T-cell (primary cell): ENCODE measurements around the gene RPTOR. TPM values are rescaled to one million over a fixed set of nuclear protein-coding genes. Genes with fewer than 3 reads are reported as not detected.
A peak's percentile ranks its signal among the peaks of the same experiment; 100 is the strongest.

ENCODE experiments used
- ATAC-seq, 4 experiments: fragments of 200-7000 bp in 3 of 4; fragments of 150-1000 bp in 1 of 4; cut with Tn5 transposase; replicated peaks in 1 of 4; 1 replicate in 3 of 4; 2 replicates in 1 of 4; pipeline ENCODE4 v1.10.0; 2021; ENCODE audit warnings: moderate library complexity in 3 of 4, mild to moderate bottlenecking in 2 of 4, moderate number of reproducible peaks in 1 of 4
- CTCF ChIA-PET, 2 donors: fragments of 300-600 bp; sonication (Branson Sonifier 250); formaldehyde crosslinking; loops; one replicate each; lab custom pipeline; 2022; ENCODE audit warnings: antibody characterized with exemption in 2 of 2; lab: Charles Lee
- POLR2A ChIA-PET, 2 donors: fragments of 300-600 bp; sonication (Branson Sonifier 250); formaldehyde crosslinking; loops; one replicate each; lab custom pipeline; 2022; ENCODE audit warnings: antibody characterized with exemption in 2 of 2; lab: Charles Lee
- DNase-seq, 35 experiments: peaks; one replicate each; pipeline versions ENCODE4 v3.0.0 to v3.0.0-alpha.2; 2013 to 2023
- H3K27ac ChIP-seq: one replicate; pipeline ENCODE4 v1.5.1; 2013; ENCODE audit warnings: low read length
- H3K27me3 ChIP-seq, 2 experiments: replicated peaks in 1 of 2; 1 replicate in 1 of 2; 2 replicates in 1 of 2; pipeline versions ENCODE4 v1.6.1 to v1.7.0; 2013; ENCODE audit warnings: low read length in 1 of 2, mixed read lengths in 1 of 2; ENCODE audit not compliant: control insufficient read depth in 2 of 2, insufficient read depth in 2 of 2; ENCODE audit errors: extremely low read depth in 1 of 2
- H3K36me3 ChIP-seq, 2 donors: 1 replicate in 1 of 2; 2 replicates in 1 of 2; pipeline versions ENCODE4 v1.6.1 to v1.7.0; 2013; ENCODE audit warnings: low read length in 1 of 2; ENCODE audit not compliant: control insufficient read depth in 2 of 2, insufficient read depth in 1 of 2; ENCODE audit errors: extremely low read depth in 1 of 2
- H3K4me1 ChIP-seq, 2 experiments: 1 replicate in 1 of 2; 2 replicates in 1 of 2; pipeline versions ENCODE4 v1.6.1 to v1.7.0; 2013; ENCODE audit warnings: low read length in 2 of 2, mixed read lengths in 1 of 2; ENCODE audit not compliant: insufficient read depth in 2 of 2, control insufficient read depth in 1 of 2; ENCODE audit errors: extremely low read depth in 1 of 2
- H3K4me3 ChIP-seq, 2 donors: 1 replicate in 1 of 2; 2 replicates in 1 of 2; pipeline versions ENCODE4 v1.5.1 to v1.7.0; 2013; ENCODE audit warnings: mild to moderate bottlenecking in 2 of 2, low read length in 1 of 2, moderate library complexity in 1 of 2; ENCODE audit not compliant: control insufficient read depth in 1 of 2; ENCODE audit errors: extremely low read depth in 1 of 2
- H3K9me3 ChIP-seq: 2 replicates; pipeline ENCODE4 v1.7.0; 2013
- H3K27ac Mint-ChIP-seq, 2 donors: one replicate each; pipeline ENCODE4 v1.8.0; 2020 to 2021; ENCODE audit warnings: mild to moderate bottlenecking in 2 of 2, mixed read lengths in 2 of 2
- H3K27me3 Mint-ChIP-seq, 2 donors: one replicate each; pipeline ENCODE4 v1.8.0; 2021 to 2022; ENCODE audit warnings: mixed read lengths in 2 of 2
- H3K36me3 Mint-ChIP-seq: one replicate; pipeline ENCODE4 v1.8.0; 2021; ENCODE audit warnings: mixed read lengths
- H3K4me1 Mint-ChIP-seq, 3 donors: one replicate each; pipeline ENCODE4 v1.8.0; 2020 to 2022; ENCODE audit warnings: mixed read lengths in 3 of 3, mild to moderate bottlenecking in 1 of 3
- H3K4me3 Mint-ChIP-seq, 3 donors: one replicate each; pipeline ENCODE4 v1.8.0; 2020 to 2022; ENCODE audit warnings: mild to moderate bottlenecking in 3 of 3, mixed read lengths in 3 of 3, moderate library complexity in 3 of 3
- H3K9me3 Mint-ChIP-seq, 3 donors: one replicate each; pipeline ENCODE4 v1.8.0; 2020 to 2022; ENCODE audit warnings: mixed read lengths in 3 of 3
- WGBS: methylation state at CpG from one replicate; pipeline ENCODE4 v1.1.5; 2013; ENCODE audit warnings: missing lambda C conversion rate; ENCODE audit not compliant: insufficient coverage; 5-methylcytosine and 5-hydroxymethylcytosine counted together
- total RNA-seq, 35 experiments: library from RNA in 6 of 35; stranded (reverse) in 6 of 35; fragments of 120-200 nt in 1 of 35; gene quantifications; one replicate each; pipeline versions ENCODE4 v1.2.1 to v1.2.4 and lab custom pipeline; 2013 to 2026

RPTOR gene
- total RNA-seq, 5 donors from 2014 or later (not counting 1 experiment from before 2014, with no cell fraction given) = 59.4 to 76.8 (median 71.4) TPM

GRCh38 chr17:80718428-80718827 is 173.8 kb downstream of the RPTOR start:
- no peaks in the 10 kb centered on the region for H3K9me3 ChIP-seq
- no peak overlapping the region for H3K27ac ChIP-seq
- ChIA-PET CTCF (no interaction called here), POLR2A (no interaction called here)
- H3K4me3 Mint-ChIP-seq = no peak overlapping the region
- 98% methylated on average over 4 of the region's 4 CpGs for WGBS
- ATAC-seq (no peak), DNase-seq (no peak)
- H3K4me3 ChIP-seq = no peak overlapping the region
- peaks cover 16% of the 10 kb centered on the region for H3K36me3 Mint-ChIP-seq
- peaks cover 5 to 39% of the 10 kb centered on the region in 2 experiments for H3K4me1 ChIP-seq
- H3K27ac Mint-ChIP-seq = peak overlapping the region in 1 of 2 donors; percentile 0
- no peaks in the 10 kb centered on the region for H3K27me3 ChIP-seq
- peaks cover 0 to 5% (median 0%) of the 10 kb centered on the region in 3 donors for H3K9me3 Mint-ChIP-seq
- H3K27me3 Mint-ChIP-seq = no peaks in the 10 kb centered on the region
- peaks cover 46 to 56% (median 47%) of the 10 kb centered on the region in 3 donors for H3K4me1 Mint-ChIP-seq
- H3K36me3 ChIP-seq = no peaks in the 10 kb centered on the region

DNA sequence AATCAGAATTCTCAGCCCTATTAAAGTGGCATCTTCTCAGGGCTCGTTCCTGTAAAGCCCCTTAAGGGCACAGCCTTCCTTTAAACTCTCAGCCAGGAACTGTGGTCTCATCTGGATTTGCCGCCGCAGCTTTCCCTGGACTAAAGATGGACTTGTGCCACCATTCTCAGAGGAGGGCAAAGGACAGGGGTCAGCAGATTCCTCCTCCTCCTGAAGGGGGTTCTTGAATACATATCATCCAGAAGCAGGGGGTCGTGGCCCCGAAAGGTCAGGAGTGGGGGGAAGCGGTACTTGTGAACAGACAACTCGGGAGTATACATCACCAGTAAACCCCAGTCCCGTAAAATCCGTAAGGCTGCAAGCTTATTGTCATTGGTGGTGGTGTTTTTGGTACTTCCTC is 174.8 kb downstream of the RPTOR start:
- Mint-ChIP-seq H3K27ac (no peak overlapping the region), H3K4me3 (no peak overlapping the region), H3K9me3 (peaks cover 0 to 5% (median 0%) of the 10 kb centered on the region in 3 donors), H3K4me1 (peaks cover 49 to 56% (median 52%) of the 10 kb centered on the region in 3 donors), H3K27me3 (no peaks in the 10 kb centered on the region), H3K36me3 (peaks cover 21% of the 10 kb centered on the region)
- ATAC-seq (no peak), DNase-seq (no peak)
- H3K4me1 ChIP-seq = peaks cover 5 to 39% of the 10 kb centered on the region in 2 experiments
- H3K27me3 ChIP-seq = no peaks in the 10 kb centered on the region
- no peak overlapping the region for H3K27ac ChIP-seq
- H3K9me3 ChIP-seq = no peaks in the 10 kb centered on the region
- 80% methylated on average over 1 of the region's 9 CpGs for WGBS
- H3K4me3 ChIP-seq = no peak overlapping the region
- ChIA-PET POLR2A (no interaction called here), CTCF (no interaction called here)
- H3K36me3 ChIP-seq = no peaks in the 10 kb centered on the region

- no peaks in the 10 kb centered on the region for H3K27me3 Mint-ChIP-seq
- no peaks in the 10 kb centered on the region for H3K27me3 ChIP-seq
These were observed 176.3 kb downstream of the RPTOR start for GRCh38 chr17:80720610-80721577.

DNA sequence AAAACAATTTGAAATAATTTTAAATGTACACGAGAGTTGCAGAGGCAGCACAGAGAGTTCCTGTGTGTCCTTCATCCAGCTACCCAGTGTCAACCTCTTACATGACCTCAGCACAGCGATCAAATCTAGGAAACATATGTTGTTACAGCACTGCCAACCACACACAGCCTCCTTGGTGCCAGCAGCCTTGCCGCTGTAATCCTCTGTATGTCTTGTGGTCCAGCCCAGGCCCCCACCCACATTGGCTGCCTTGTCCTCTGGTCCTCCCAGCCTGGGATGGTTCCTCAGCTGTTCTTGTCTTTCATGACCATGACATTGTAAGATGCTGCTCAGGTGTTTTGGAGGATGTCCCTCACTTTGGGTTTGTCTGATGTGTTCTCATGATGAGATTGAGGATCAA is 178.0 kb downstream of the RPTOR start:
- peaks cover 5 to 39% of the 10 kb centered on the region in 2 experiments for H3K4me1 ChIP-seq
- CTCF ChIA-PET = no interaction called here
- peak overlapping the region in 1 of 2 donors; percentile 58 for H3K27ac Mint-ChIP-seq
- no peak overlapping the region for H3K4me3 ChIP-seq
- no peak overlapping the region for H3K27ac ChIP-seq
- H3K27me3 Mint-ChIP-seq = no peaks in the 10 kb centered on the region
- no peaks in the 10 kb centered on the region for H3K9me3 Mint-ChIP-seq
- WGBS = 68% methylated on average over 3 of the region's 3 CpGs
- POLR2A ChIA-PET = no interaction called here
- H3K9me3 ChIP-seq = no peaks in the 10 kb centered on the region
- no peaks in the 10 kb centered on the region for H3K36me3 ChIP-seq
- H3K27me3 ChIP-seq = no peaks in the 10 kb centered on the region
- peaks cover 49 to 60% (median 49%) of the 10 kb centered on the region in 3 donors for H3K4me1 Mint-ChIP-seq
- ATAC-seq = no peak
- DNase-seq = no peak
- no peak overlapping the region for H3K4me3 Mint-ChIP-seq
- peaks cover 18% of the 10 kb centered on the region for H3K36me3 Mint-ChIP-seq

More at GRCh38 chr17:80720610-80721577, 176.3 kb downstream of the RPTOR start:
- no peaks in the 10 kb centered on the region for H3K36me3 ChIP-seq
- peak overlapping the region; percentile 45 to 60 (median 53) for H3K4me3 Mint-ChIP-seq
- CTCF ChIA-PET = no interaction called here
- peak overlapping the region in 1 of 2 donors; percentile 10 for H3K4me3 ChIP-seq
- peak overlapping the region; percentile 87 to 89 for H3K27ac Mint-ChIP-seq
- H3K4me1 Mint-ChIP-seq = peaks cover 52 to 61% (median 57%) of the 10 kb centered on the region in 3 donors
- ATAC-seq (peak; percentile 75 to 91 (median 89)), DNase-seq (peak in 31 of 35 experiments; percentile 23 to 82 (median 49))
- no peaks in the 10 kb centered on the region for H3K9me3 ChIP-seq
- peaks cover 0 to 5% (median 0%) of the 10 kb centered on the region in 3 donors for H3K9me3 Mint-ChIP-seq
- peaks cover 22% of the 10 kb centered on the region for H3K36me3 Mint-ChIP-seq
- H3K4me1 ChIP-seq = peaks cover 5 to 39% of the 10 kb centered on the region in 2 experiments
- 51% methylated on average over 29 of the region's 35 CpGs for WGBS
- POLR2A ChIA-PET = no interaction called here
- peak overlapping the region; percentile 74 for H3K27ac ChIP-seq

DNA sequence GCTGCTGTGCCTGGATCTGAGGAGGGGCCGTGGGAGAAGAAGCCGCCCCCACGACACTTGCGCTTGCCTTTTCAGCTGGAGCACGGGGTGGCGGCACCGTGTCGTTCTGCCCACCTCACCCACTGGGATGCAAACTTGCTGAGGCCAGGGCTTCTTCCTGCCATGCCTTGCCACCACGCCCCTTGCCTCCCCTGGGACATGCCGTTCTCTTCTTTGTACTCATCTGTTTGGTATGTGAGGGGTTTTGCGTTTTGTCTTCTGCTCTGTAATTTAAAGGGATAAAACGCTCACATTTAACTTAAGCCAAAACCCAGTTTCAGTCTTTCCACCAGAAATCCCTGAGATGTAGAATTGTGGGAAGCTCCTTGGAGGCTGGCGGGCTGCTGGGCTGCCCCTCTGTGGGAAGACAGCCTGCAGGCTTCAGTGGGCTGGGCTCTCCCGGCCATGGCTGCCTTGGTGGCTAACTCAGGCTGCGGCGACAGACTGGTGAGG is 180.2 kb downstream of the RPTOR start:
- Histone ChIP-seq H3K27me3 (no peaks in the 10 kb centered on the region), H3K9me3 (no peaks in the 10 kb centered on the region), H3K4me1 (peaks cover 8 to 29% of the 10 kb centered on the region in 2 experiments), H3K36me3 (no peaks in the 10 kb centered on the region), H3K27ac (no peak overlapping the region), H3K4me3 (no peak overlapping the region)
- ATAC-seq = no peak
- H3K27ac Mint-ChIP-seq = no peak overlapping the region
- H3K4me3 Mint-ChIP-seq = no peak overlapping the region
- H3K27me3 Mint-ChIP-seq = no peaks in the 10 kb centered on the region
- DNase-seq = no peak
- CTCF ChIA-PET = no interaction called here
- peaks cover 42 to 64% (median 50%) of the 10 kb centered on the region in 3 donors for H3K4me1 Mint-ChIP-seq
- no peaks in the 10 kb centered on the region for H3K9me3 Mint-ChIP-seq
- POLR2A ChIA-PET = no interaction called here
- WGBS = 97% methylated on average over 7 of the region's 16 CpGs
- H3K36me3 Mint-ChIP-seq = peaks cover 21% of the 10 kb centered on the region

- H3K4me1 Mint-ChIP-seq = peaks cover 41 to 65% (median 52%) of the 10 kb centered on the region in 3 donors
- H3K9me3 Mint-ChIP-seq = no peaks in the 10 kb centered on the region
- Histone ChIP-seq H3K27ac (no peak overlapping the region), H3K36me3 (no peaks in the 10 kb centered on the region), H3K9me3 (no peaks in the 10 kb centered on the region), H3K4me3 (no peak overlapping the region), H3K27me3 (no peaks in the 10 kb centered on the region), H3K4me1 (peaks cover 8 to 31% of the 10 kb centered on the region in 2 experiments)
- CTCF ChIA-PET = no interaction called here
- H3K27ac Mint-ChIP-seq = no peak overlapping the region
- no peak for DNase-seq
- ATAC-seq = no peak
- H3K27me3 Mint-ChIP-seq = no peaks in the 10 kb centered on the region
- no peak overlapping the region for H3K4me3 Mint-ChIP-seq
- 100% methylated on average over 3 of the region's 8 CpGs for WGBS
- POLR2A ChIA-PET = no interaction called here
- peaks cover 21% of the 10 kb centered on the region for H3K36me3 Mint-ChIP-seq
These were observed 180.9 kb downstream of the RPTOR start for GRCh38 chr17:80725517-80725916.
